Measurements from ENCODE around the gene PDCD10. TPM values are rescaled to one million over a fixed set of nuclear protein-coding genes. Genes with fewer than 3 reads are reported as not detected.

PDCD10 gene
- total RNA-seq, 4 donors from 2014 or later, result 53.9 to 99.9 (median 78.8) TPM

GRCh38 chr3:167679526-167679925 is 55.2 kb downstream of the PDCD10 start:
- no peak for TF ChIP-seq CTCF (IDR thresholded peaks at IDR 0.05)
- no peak for TF ChIP-seq POLR2A (IDR thresholded peaks at IDR 0.05)
- H3K27me3 ChIP-seq, result no peaks in the 10 kb centered on the region
- peaks cover 0 to 44% (median 0%) of the 10 kb centered on the region in 3 donors for H3K36me3 ChIP-seq
- H3K9me3 ChIP-seq, result peaks cover 0 to 7% (median 0%) of the 10 kb centered on the region in 4 donors
- DNase-seq, result no peak
- H3K27ac ChIP-seq, result no peak overlapping the region
- H3K4me1 ChIP-seq, result no peaks in the 10 kb centered on the region
- no peak overlapping the region for H3K4me3 ChIP-seq

- no peak overlapping the region for H3K27ac ChIP-seq
- no peaks in the 10 kb centered on the region for H3K4me1 ChIP-seq
- TF ChIP-seq POLR2A (IDR thresholded peaks at IDR 0.05) (no peak), CTCF (IDR thresholded peaks at IDR 0.05) (no peak)
- peaks cover 0 to 28% (median 0%) of the 10 kb centered on the region in 3 donors for H3K36me3 ChIP-seq
- DNase-seq, result no peak
- H3K27me3 ChIP-seq, result no peaks in the 10 kb centered on the region
- peaks cover 0 to 7% (median 0%) of the 10 kb centered on the region in 4 donors for H3K9me3 ChIP-seq
- H3K4me3 ChIP-seq, result no peak overlapping the region
These were observed 58.8 kb downstream of the PDCD10 start for GRCh38 chr3:167675848-167676247.

- H3K9me3 ChIP-seq, result peaks cover 0 to 7% (median 0%) of the 10 kb centered on the region in 4 donors
- H3K27me3 ChIP-seq, result no peaks in the 10 kb centered on the region
- peak in 1 of 3 donors; percentile 58 for DNase-seq
- H3K27ac ChIP-seq, result peak overlapping the region in 2 of 4 donors; percentile 43 to 61
- H3K4me1 ChIP-seq, result no peaks in the 10 kb centered on the region
- TF ChIP-seq CTCF (IDR thresholded peaks at IDR 0.05), result no peak
- no peak for TF ChIP-seq POLR2A (IDR thresholded peaks at IDR 0.05)
- H3K36me3 ChIP-seq, result peaks cover 0 to 25% (median 0%) of the 10 kb centered on the region in 3 donors
- no peak overlapping the region for H3K4me3 ChIP-seq
These were observed 61.5 kb downstream of the PDCD10 start for GRCh38 chr3:167673221-167673620.

GRCh38 chr3:167671878-167672427 is 62.7 kb downstream of the PDCD10 start:
- Histone ChIP-seq H3K27ac (no peak overlapping the region), H3K4me1 (no peaks in the 10 kb centered on the region), H3K36me3 (peaks cover 0 to 23% (median 0%) of the 10 kb centered on the region in 3 donors), H3K9me3 (peaks cover 0 to 7% (median 0%) of the 10 kb centered on the region in 4 donors), H3K4me3 (no peak overlapping the region), H3K27me3 (no peaks in the 10 kb centered on the region)
- DNase-seq, result no peak
- TF ChIP-seq CTCF (IDR thresholded peaks at IDR 0.05) (no peak), POLR2A (IDR thresholded peaks at IDR 0.05) (no peak)

DNA sequence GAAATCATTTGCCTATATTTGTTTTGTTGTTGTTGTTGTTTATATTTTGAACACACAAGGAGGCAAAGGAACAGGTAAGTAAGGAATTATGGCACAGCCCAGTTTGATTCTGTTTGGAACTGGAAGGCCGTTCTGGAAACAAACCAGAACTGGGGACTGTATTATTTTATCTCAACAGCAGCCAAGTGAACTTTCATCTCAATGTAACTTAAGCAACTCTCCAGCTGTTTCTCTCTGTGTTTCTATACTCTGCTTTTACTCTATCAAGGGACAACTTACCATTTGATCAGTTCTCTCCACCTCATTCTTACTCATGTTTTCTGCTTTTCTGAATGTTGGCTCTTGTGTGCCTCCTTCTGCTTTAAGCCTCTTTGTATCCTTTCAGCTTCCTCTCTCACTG is 65.0 kb downstream of the PDCD10 start:
- Histone ChIP-seq H3K36me3 (peaks cover 0 to 2% (median 0%) of the 10 kb centered on the region in 3 donors), H3K27ac (peak overlapping the region in 1 of 4 donors; percentile 19), H3K4me1 (no peaks in the 10 kb centered on the region), H3K4me3 (no peak overlapping the region), H3K27me3 (no peaks in the 10 kb centered on the region), H3K9me3 (no peaks in the 10 kb centered on the region)
- no peak for DNase-seq
- TF ChIP-seq CTCF (IDR thresholded peaks at IDR 0.05) (no peak), POLR2A (IDR thresholded peaks at IDR 0.05) (no peak)

Measured in Peyer's patch (tissue), 4 donors.